Right atrium auricular region (tissue), 2 donors: ENCODE results near the gene PTHLH. TPM values are rescaled to one million over a fixed set of nuclear protein-coding genes. Genes with fewer than 3 reads are reported as not detected.
A peak's percentile ranks its signal among the peaks of the same experiment; 100 is the strongest.

ENCODE experiments used
- DNase-seq: peaks from one replicate; pipeline ENCODE4 v3.0.0-alpha.2; 2019; ENCODE audit warnings: low spot score
- H3K27ac ChIP-seq, 2 donors: fragments of 200-600 bp; sonication (generic); 1 replicate in 1 of 2; 2 replicates in 1 of 2; pipeline ENCODE4 v1.5.1; 2016 to 2019
- H3K27me3 ChIP-seq, 2 donors: fragments of 200-600 bp; sonication (generic); one replicate each; pipeline versions ENCODE4 v1.5.1 to v1.6.0; 2017 to 2019
- H3K36me3 ChIP-seq: fragments of 200-600 bp; sonication (generic); one replicate; pipeline ENCODE4 v1.5.1; 2016
- H3K4me1 ChIP-seq, 2 donors: fragments of 200-600 bp; sonication (generic); one replicate each; pipeline versions ENCODE4 v1.5.1 to v1.6.0; 2017 to 2019
- H3K4me3 ChIP-seq, 2 donors: fragments of 200-600 bp; sonication (generic); 1 replicate in 1 of 2; 2 replicates in 1 of 2; pipeline ENCODE4 v1.5.1; 2017 to 2019; ENCODE audit warnings: mild to moderate bottlenecking in 1 of 2, moderate library complexity in 1 of 2
- H3K9me3 ChIP-seq, 2 donors: fragments of 200-600 bp; sonication (generic); one replicate each; pipeline ENCODE4 v1.5.1; 2019
- CTCF ChIP-seq, 2 donors: fragments of 200-600 bp; sonication (generic); IDR thresholded peaks; one replicate each; pipeline ENCODE4 v1.5.1; 2019; ENCODE audit warnings: antibody characterized with exemption in 2 of 2
- total RNA-seq, 2 donors: library from RNA; depleted of rRNA; stranded (reverse); fragments of >200 nt; gene quantifications; one replicate each; pipeline ENCODE4 v1.1.0, GENCODE V29; 2016

Gene PTHLH
- total RNA-seq, 2 donors from 2014 or later = 0.63 to 67.6 TPM

GRCh38 chr12:27973487-27973890, 956 bp upstream of the PTHLH start:
- Histone ChIP-seq H3K4me3 (no peak overlapping the region), H3K27ac (no peak overlapping the region), H3K27me3 (peaks cover 13 to 23% of the 10 kb centered on the region in 2 donors), H3K9me3 (no peaks in the 10 kb centered on the region), H3K4me1 (peaks cover 0 to 35% of the 10 kb centered on the region in 2 donors), H3K36me3 (no peaks in the 10 kb centered on the region)
- no peak for TF ChIP-seq CTCF (IDR thresholded peaks at IDR 0.05)
- DNase-seq = no peak

- H3K36me3 ChIP-seq = no peaks in the 10 kb centered on the region
- no peaks in the 10 kb centered on the region for H3K9me3 ChIP-seq
- H3K27ac ChIP-seq = no peak overlapping the region
- peaks cover 0 to 35% of the 10 kb centered on the region in 2 donors for H3K4me1 ChIP-seq
- DNase-seq = no peak
- H3K4me3 ChIP-seq = no peak overlapping the region
- no peak for TF ChIP-seq CTCF (IDR thresholded peaks at IDR 0.05)
- H3K27me3 ChIP-seq = peaks cover 11 to 23% of the 10 kb centered on the region in 2 donors
Measured at GRCh38 chr12:27971606-27972005, 927 bp downstream of the PTHLH start.

- H3K36me3 ChIP-seq = no peaks in the 10 kb centered on the region
- no peak for TF ChIP-seq CTCF (IDR thresholded peaks at IDR 0.05)
- no peak for DNase-seq
- no peak overlapping the region for H3K27ac ChIP-seq
- H3K9me3 ChIP-seq = no peaks in the 10 kb centered on the region
- peaks cover 0 to 35% of the 10 kb centered on the region in 2 donors for H3K4me1 ChIP-seq
- H3K4me3 ChIP-seq = peak overlapping the region in 1 of 2 donors; percentile 54
- H3K27me3 ChIP-seq = peaks cover 9 to 23% of the 10 kb centered on the region in 2 donors
Measured at GRCh38 chr12:27971121-27971489, 1.4 kb downstream of the PTHLH start.

- Histone ChIP-seq H3K9me3 (no peaks in the 10 kb centered on the region), H3K27ac (peak overlapping the region in 1 of 2 donors; percentile 33), H3K27me3 (peaks cover 5 to 22% of the 10 kb centered on the region in 2 donors), H3K36me3 (no peaks in the 10 kb centered on the region), H3K4me1 (peaks cover 0 to 32% of the 10 kb centered on the region in 2 donors), H3K4me3 (peak overlapping the region; percentile 40 to 54)
- no peak for DNase-seq
- TF ChIP-seq CTCF (IDR thresholded peaks at IDR 0.05) = no peak
Measured at GRCh38 chr12:27970401-27971120, 2.0 kb downstream of the PTHLH start.

- no peak for DNase-seq
- Histone ChIP-seq H3K27me3 (peaks cover 5 to 15% of the 10 kb centered on the region in 2 donors), H3K9me3 (no peaks in the 10 kb centered on the region), H3K27ac (peak overlapping the region in 1 of 2 donors; percentile 0), H3K4me1 (peaks cover 0 to 24% of the 10 kb centered on the region in 2 donors), H3K4me3 (peak overlapping the region; percentile 40 to 54), H3K36me3 (no peaks in the 10 kb centered on the region)
- peak in 1 of 2 donors; percentile 33 for TF ChIP-seq CTCF (IDR thresholded peaks at IDR 0.05)
Measured at GRCh38 chr12:27969624-27970400, 2.7 kb downstream of the PTHLH start.
